HCT116 (cell line): Measurements from ENCODE around the gene MRGPRX1. TPM values are rescaled to one million over a fixed set of nuclear protein-coding genes. Genes with fewer than 3 reads are reported as not detected.

ENCODE experiments used
- ATAC-seq: fragments of 200-7000 bp; cut with Tn5 transposase; 2 replicates; pipeline ENCODE4 v1.9.1; 2020; ENCODE audit warnings: mild to moderate bottlenecking, moderate library complexity
- BruUV-seq: library from RNA; stranded (reverse); fragments of 400-500 nt; replicated peaks from 2 replicates; lab custom pipeline; 2021; lab: Mats Ljungman, UMichigan
- CTCF ChIA-PET: fragments of 300-600 bp; sonication (Branson Sonifier 250); formaldehyde crosslinking; loops from one replicate; lab custom pipeline; 2021; ENCODE audit warnings: antibody characterized with exemption; lab: Charles Lee
- POLR2A ChIA-PET: fragments of 300-600, 350-600 bp; sonication (Branson Sonifier 250); formaldehyde crosslinking; loops from one replicate; lab custom pipeline; 2021; ENCODE audit warnings: antibody characterized with exemption; lab: Charles Lee
- RAD21 ChIA-PET, 2 experiments: fragments of 300-600 bp; sonication (Branson Sonifier 250); formaldehyde crosslinking; loops; one replicate each; lab custom pipeline; 2023; ENCODE audit warnings: low total read pairs in 2 of 2; ENCODE audit not compliant: uncharacterized antibody in 2 of 2, unreplicated experiment in 2 of 2, low non-redundant PET in 1 of 2; lab: Charles Lee
- DNase-seq: peaks from one replicate; pipeline ENCODE4 v3.0.0-alpha.2; 2010; ENCODE audit warnings: low read depth, low spot score
- H2AFZ ChIP-seq: fragments of 200-600 bp; shearing (Covaris generic), sonication (generic); 2 replicates; pipeline ENCODE4 v1.6.1; 2017; ENCODE audit warnings: low read depth, mixed run types, mixed read lengths, antibody characterized with exemption, low read length; ENCODE audit not compliant: poor library complexity, severe bottlenecking
- H3K27ac ChIP-seq: 2 replicates; pipeline ENCODE4 v1.5.1; 2012; ENCODE audit warnings: low read depth, low read length
- H3K27me3 ChIP-seq: fragments of 200-600 bp; sonication (generic); 2 replicates; pipeline ENCODE4 v1.6.1; 2016; ENCODE audit warnings: mixed run types, low read length, mixed read lengths; ENCODE audit not compliant: insufficient read depth
- H3K36me3 ChIP-seq, 2 experiments: fragments of 200-500 bp in 1 of 2; fragments of 200-600 bp in 1 of 2; sonication (Bioruptor generic) in 1 of 2; sonication (generic) in 1 of 2; 2 replicates each; pipeline versions ENCODE4 v1.5.1 to v1.6.1; 2014 to 2016; ENCODE audit warnings: low read length in 2 of 2, inconsistent platforms in 1 of 2, mixed read lengths in 1 of 2, mixed run types in 1 of 2; ENCODE audit not compliant: insufficient read depth in 2 of 2, control insufficient read depth in 1 of 2
- H3K4me1 ChIP-seq, 2 experiments: fragments of 200-600 bp in 1 of 2; sonication (generic) in 1 of 2; 2 replicates each; pipeline versions ENCODE4 v1.5.1 to v1.6.1; 2012 to 2017; ENCODE audit warnings: low read length in 2 of 2, inconsistent platforms in 1 of 2, mild to moderate bottlenecking in 1 of 2, mixed read lengths in 1 of 2, mixed run types in 1 of 2, moderate library complexity in 1 of 2; ENCODE audit not compliant: insufficient read depth in 2 of 2, control insufficient read depth in 1 of 2
- H3K4me2 ChIP-seq: fragments of 200-600 bp; sonication (generic); 2 replicates; pipeline ENCODE4 v1.6.1; 2017; ENCODE audit warnings: mixed run types, low read length, mixed read lengths
- H3K4me3 ChIP-seq, 2 experiments: fragments of 200-600 bp in 1 of 2; sonication (generic) in 1 of 2; replicated peaks in 1 of 2; 2 replicates each; pipeline ENCODE4 v1.5.1; 2011 to 2016; ENCODE audit warnings: low read length in 2 of 2, control low read depth in 1 of 2, low read depth in 1 of 2, mild to moderate bottlenecking in 1 of 2, mixed read lengths in 1 of 2, mixed run types in 1 of 2
- H3K79me2 ChIP-seq: fragments of 200-600 bp; sonication (generic); 2 replicates; pipeline ENCODE4 v1.6.1; 2017; ENCODE audit warnings: mild to moderate bottlenecking, mixed run types, low read length, moderate library complexity, mixed read lengths; ENCODE audit not compliant: insufficient read depth
- H3K9ac ChIP-seq: fragments of 200-600 bp; sonication (generic); 2 replicates; pipeline ENCODE4 v1.6.1; 2016; ENCODE audit warnings: low read length, mixed read lengths
- H3K9me2 ChIP-seq: fragments of 200-600 bp; sonication (generic), shearing (Covaris generic); 2 replicates; pipeline ENCODE4 v1.6.1; 2017; ENCODE audit warnings: mixed run types, mild to moderate bottlenecking, moderate library complexity; ENCODE audit not compliant: insufficient read depth
- H3K9me3 ChIP-seq, 2 experiments: fragments of 200-500 bp in 1 of 2; fragments of 200-600 bp in 1 of 2; sonication (Bioruptor generic) in 1 of 2; sonication (generic) in 1 of 2; 2 replicates each; pipeline ENCODE4 v1.6.1; 2014 to 2017; ENCODE audit warnings: low read length in 2 of 2, mixed read lengths in 2 of 2, inconsistent platforms in 1 of 2, low read depth in 1 of 2, mild to moderate bottlenecking in 1 of 2, mixed run types in 1 of 2, moderate library complexity in 1 of 2; ENCODE audit not compliant: control insufficient read depth in 1 of 2, insufficient read depth in 1 of 2
- H4K20me1 ChIP-seq: fragments of 200-600 bp; sonication (generic), shearing (Covaris generic); 2 replicates; pipeline ENCODE4 v1.6.1; 2017; ENCODE audit warnings: mixed run types, mild to moderate bottlenecking, moderate library complexity; ENCODE audit not compliant: insufficient read depth
- CEBPB ChIP-seq: IDR thresholded peaks from 2 replicates; pipeline ENCODE4 v1.6.1; 2012; ENCODE audit warnings: low read depth
- CTCF ChIP-seq, 3 experiments: fragments of 200-600 bp in 1 of 3; sonication (generic) in 1 of 3; IDR thresholded peaks in 2 of 3; conservative IDR thresholded peaks in 1 of 3; 2 replicates each; pipeline ENCODE4 v1.5.1; 2012 to 2017; ENCODE audit warnings: low read depth in 2 of 3, low read length in 2 of 3, antibody characterized with exemption in 1 of 3, borderline replicate concordance in 1 of 3, control low read depth in 1 of 3, mild to moderate bottlenecking in 1 of 3, mixed read lengths in 1 of 3, mixed run types in 1 of 3, moderate library complexity in 1 of 3; ENCODE audit not compliant: insufficient read depth in 1 of 3
- EGR1 ChIP-seq: IDR thresholded peaks from 2 replicates; pipeline ENCODE4 v1.6.1; 2012; ENCODE audit warnings: low read depth
- EZH2 ChIP-seq: fragments of 200-600 bp; sonication (generic); IDR thresholded peaks from 2 replicates; pipeline ENCODE4 v1.6.1; 2017; ENCODE audit warnings: antibody characterized with exemption, mixed run types
- EZH2phosphoT487 ChIP-seq: fragments of 200-600 bp; IDR thresholded peaks from 2 replicates; pipeline ENCODE4 v1.6.1; 2018; ENCODE audit warnings: antibody characterized with exemption, borderline replicate concordance
- MAX ChIP-seq: IDR thresholded peaks from 2 replicates; pipeline ENCODE4 v1.6.1; 2012
- POLR2A ChIP-seq: IDR thresholded peaks from 2 replicates; pipeline ENCODE4 v1.7.0; 2011; ENCODE audit warnings: borderline replicate concordance; ENCODE audit not compliant: insufficient read depth, insufficient read length; ENCODE audit errors: extremely low read depth
- POLR2AphosphoS5 ChIP-seq: IDR thresholded peaks from 2 replicates; pipeline ENCODE4 v1.6.1; 2011; ENCODE audit warnings: mild to moderate bottlenecking, low read depth, low read length, moderate library complexity
- REST ChIP-seq: IDR thresholded peaks from 2 replicates; pipeline ENCODE4 v1.6.1; 2012; ENCODE audit warnings: low read depth
- SIN3A ChIP-seq: IDR thresholded peaks from 2 replicates; pipeline ENCODE4 v1.6.1; 2012; ENCODE audit warnings: low read depth
- SP1 ChIP-seq: IDR thresholded peaks from 2 replicates; pipeline ENCODE4 v1.6.1; 2012; ENCODE audit warnings: low read depth
- SRF ChIP-seq: IDR thresholded peaks from 2 replicates; pipeline ENCODE4 v1.6.1; 2012; ENCODE audit warnings: low read depth
- TCF7L2 ChIP-seq: IDR thresholded peaks from 2 replicates; pipeline ENCODE4 v1.7.0; 2011; ENCODE audit warnings: borderline replicate concordance, inconsistent platforms; ENCODE audit not compliant: insufficient read depth, insufficient read length; ENCODE audit errors: extremely low read depth
- YY1 ChIP-seq: IDR thresholded peaks from 2 replicates; pipeline ENCODE4 v1.6.1; 2011; ENCODE audit warnings: low read length, low read depth, moderate library complexity, mild to moderate bottlenecking; ENCODE audit not compliant: insufficient replicate concordance; ENCODE audit errors: extremely low read depth
- ZFX ChIP-seq: fragments of 450-650 bp; IDR thresholded peaks from 2 replicates; pipeline ENCODE4 v1.6.1; 2017
- intact Hi-C: fragments of 100-400 bp; cut with micrococcal nuclease; formaldehyde crosslinking; loops from 2 replicates; pipeline ENCODE4 v1.10.0; 2022
- total RNA-seq: library from RNA; stranded (reverse); gene quantifications from one replicate; pipeline ENCODE4 v1.2.1, GENCODE V29; 2021; ENCODE audit not compliant: unreplicated experiment

MRGPRX1 gene
- total RNA-seq, 1 experiment from 2014 or later = not detected

GRCh38 chr11:18958221-18958910, 19.2 kb upstream of the MRGPRX1 start:
- Histone ChIP-seq H3K9me2 (no peaks in the 10 kb centered on the region), H3K27ac (no peak overlapping the region), H3K4me3 (no peak overlapping the region), H3K9ac (no peak overlapping the region), H3K27me3 (peaks cover 72% of the 10 kb centered on the region), H3K4me1 (peaks cover 0 to 12% of the 10 kb centered on the region in 2 experiments; a peak in 2 of 4 replicates), H3K4me2 (peak overlapping the region; percentile 24), H4K20me1 (no peaks in the 10 kb centered on the region), H3K79me2 (no peaks in the 10 kb centered on the region), H2AFZ (no peak overlapping the region), H3K9me3 (no peaks in the 10 kb centered on the region), H3K36me3 (no peaks in the 10 kb centered on the region)
- ChIA-PET CTCF (no interaction called here), POLR2A (no interaction called here), RAD21 (no interaction called here)
- ATAC-seq = peak; percentile 68
- no peak for DNase-seq
- intact Hi-C loops = no loop called here
- no TSS peak for BruUV-seq
- TF ChIP-seq ZFX (no peak), EZH2 (no peak), REST (no peak), TCF7L2 (no peak), SIN3A (no peak), CEBPB (no peak), EGR1 (no peak), MAX (no peak), EZH2phosphoT487 (no peak), POLR2AphosphoS5 (no peak), SP1 (no peak), POLR2A (no peak), YY1 (no peak), SRF (no peak), CTCF (IDR thresholded peaks at IDR 0.05 in 2 of 3, conservative IDR thresholded peaks at IDR 0.05 in 1 of 3; ENCODE audit: borderline replicate concordance in 1 of 3, insufficient read depth in 1 of 3, low read depth in 2 of 3, low read length in 2 of 3) (no peak)
